K562 (cell line): ENCODE measurements around the gene YPEL5. TPM values are rescaled to one million over a fixed set of nuclear protein-coding genes. Genes with fewer than 3 reads are reported as not detected.

Source experiments
- ARID4B ChIP-seq: sonication (generic); formaldehyde crosslinking; IDR thresholded peaks from 2 replicates; pipeline ENCODE4 v1.8.0; 2022; ENCODE audit warnings: mild to moderate bottlenecking, missing genetic modification reagents
- CBX1 ChIP-seq: sonication (generic); IDR thresholded peaks from 2 replicates; pipeline ENCODE4 v1.6.1; 2016; ENCODE audit warnings: antibody characterized with exemption, low read depth, mild to moderate bottlenecking
- EZH2 ChIP-seq: IDR thresholded peaks from 2 replicates; pipeline ENCODE4 v1.6.1; 2012; ENCODE audit warnings: low read depth, mild to moderate bottlenecking, inconsistent platforms, low read length, borderline replicate concordance
- GATAD2A ChIP-seq: fragments of 450-650 bp; IDR thresholded peaks from 2 replicates; pipeline ENCODE4 v1.6.1; 2017
- KDM1A ChIP-seq, 2 experiments: fragments of 450-650 bp; IDR thresholded peaks; 2 replicates each; pipeline ENCODE4 v1.6.1; 2016; ENCODE audit warnings: mild to moderate bottlenecking in 2 of 2
- L3MBTL2 ChIP-seq: fragments of 450-650 bp; IDR thresholded peaks from 2 replicates; pipeline ENCODE4 v1.6.1; 2016; ENCODE audit warnings: mild to moderate bottlenecking, moderate library complexity
- MAFK ChIP-seq: IDR thresholded peaks from 2 replicates; pipeline ENCODE4 v1.6.1; 2011; ENCODE audit warnings: low read length, improper control_type of control experiment
- ZKSCAN1 ChIP-seq: fragments of 150-350 bp; IDR thresholded peaks from 2 replicates; pipeline ENCODE4 v1.6.1; 2016; ENCODE audit warnings: low read depth, low read length
- ZNF79 ChIP-seq: fragments of 250-450 bp; sonication (Bioruptor Pico); IDR thresholded peaks from 2 replicates; pipeline ENCODE4 v1.4.0; 2020; ENCODE audit warnings: low read depth, mild to moderate bottlenecking, moderate library complexity
- polyA plus RNA-seq, 8 experiments: library from polyadenylated mRNA; depleted of rRNA in 4 of 8; stranded (reverse) in 5 of 8; unstranded in 3 of 8; fragments of >200 nt; fragmentation: Nextera tagmentation in 2 of 8; fragmentation: Illumina TruSeq in 1 of 8; extraction: Ambion mirVana in 2 of 8; extraction: Trizol in 1 of 8; gene quantifications; 2 replicates each; pipeline versions ENCODE4 v1.2.1 to v1.2.3, GENCODE V29; 2011 to 2014; ENCODE audit warnings: inconsistent platforms in 1 of 8, missing spikeins in 1 of 8
- total RNA-seq, 7 experiments: library from RNA; depleted of rRNA in 6 of 7; stranded (reverse); fragments of >200 nt in 6 of 7; fragmentation: Illumina TruSeq in 2 of 7; extraction: Trizol in 2 of 7; gene quantifications; 2 replicates each; pipeline versions ENCODE4 v1.2.1 to v1.2.3, GENCODE V29; 2011 to 2021; ENCODE audit warnings: low replicate concordance in 1 of 7
- TF ChIP-seq, protein P1 (sequence below): fragments of 450-650 bp; IDR thresholded peaks from 2 replicates; pipeline ENCODE4 v1.6.1; 2016; ENCODE audit warnings: low read depth
- TF ChIP-seq, protein P2 (sequence below): IDR thresholded peaks from 2 replicates; pipeline ENCODE4 v1.6.1; 2014; ENCODE audit warnings: antibody characterized with exemption

The YPEL5 gene
- total and polyA plus RNA-seq, 9 of the 15 experiments (the other 6 are each of a cell fraction or from before 2014, with no cell fraction given) = 5.4 to 34.4 (median 12.3) TPM

DNA sequence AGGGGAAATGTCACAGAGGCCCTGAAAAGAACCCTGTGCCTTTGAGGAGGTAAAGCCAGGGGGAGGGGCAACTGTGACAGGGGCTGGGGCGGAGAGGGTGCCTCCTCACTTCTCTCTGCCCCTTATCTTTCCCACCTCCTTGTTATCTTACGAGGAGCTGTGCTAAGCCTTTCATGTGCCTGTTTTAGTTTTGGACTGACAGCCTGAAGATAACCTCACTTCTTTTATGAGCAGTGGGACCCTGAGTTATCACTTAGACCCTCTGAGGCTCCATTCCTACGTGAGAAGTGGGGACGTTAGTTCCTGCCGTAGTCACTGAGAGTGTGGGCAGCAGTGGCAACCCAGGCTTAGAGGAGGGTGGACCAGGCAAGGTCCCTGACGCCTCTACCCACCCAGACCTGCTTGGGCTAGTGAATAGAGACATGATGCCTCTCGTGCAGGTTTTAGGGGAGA, 45.0 kb downstream of the YPEL5 start (continued):
- TF ChIP-seq, protein P1, sequence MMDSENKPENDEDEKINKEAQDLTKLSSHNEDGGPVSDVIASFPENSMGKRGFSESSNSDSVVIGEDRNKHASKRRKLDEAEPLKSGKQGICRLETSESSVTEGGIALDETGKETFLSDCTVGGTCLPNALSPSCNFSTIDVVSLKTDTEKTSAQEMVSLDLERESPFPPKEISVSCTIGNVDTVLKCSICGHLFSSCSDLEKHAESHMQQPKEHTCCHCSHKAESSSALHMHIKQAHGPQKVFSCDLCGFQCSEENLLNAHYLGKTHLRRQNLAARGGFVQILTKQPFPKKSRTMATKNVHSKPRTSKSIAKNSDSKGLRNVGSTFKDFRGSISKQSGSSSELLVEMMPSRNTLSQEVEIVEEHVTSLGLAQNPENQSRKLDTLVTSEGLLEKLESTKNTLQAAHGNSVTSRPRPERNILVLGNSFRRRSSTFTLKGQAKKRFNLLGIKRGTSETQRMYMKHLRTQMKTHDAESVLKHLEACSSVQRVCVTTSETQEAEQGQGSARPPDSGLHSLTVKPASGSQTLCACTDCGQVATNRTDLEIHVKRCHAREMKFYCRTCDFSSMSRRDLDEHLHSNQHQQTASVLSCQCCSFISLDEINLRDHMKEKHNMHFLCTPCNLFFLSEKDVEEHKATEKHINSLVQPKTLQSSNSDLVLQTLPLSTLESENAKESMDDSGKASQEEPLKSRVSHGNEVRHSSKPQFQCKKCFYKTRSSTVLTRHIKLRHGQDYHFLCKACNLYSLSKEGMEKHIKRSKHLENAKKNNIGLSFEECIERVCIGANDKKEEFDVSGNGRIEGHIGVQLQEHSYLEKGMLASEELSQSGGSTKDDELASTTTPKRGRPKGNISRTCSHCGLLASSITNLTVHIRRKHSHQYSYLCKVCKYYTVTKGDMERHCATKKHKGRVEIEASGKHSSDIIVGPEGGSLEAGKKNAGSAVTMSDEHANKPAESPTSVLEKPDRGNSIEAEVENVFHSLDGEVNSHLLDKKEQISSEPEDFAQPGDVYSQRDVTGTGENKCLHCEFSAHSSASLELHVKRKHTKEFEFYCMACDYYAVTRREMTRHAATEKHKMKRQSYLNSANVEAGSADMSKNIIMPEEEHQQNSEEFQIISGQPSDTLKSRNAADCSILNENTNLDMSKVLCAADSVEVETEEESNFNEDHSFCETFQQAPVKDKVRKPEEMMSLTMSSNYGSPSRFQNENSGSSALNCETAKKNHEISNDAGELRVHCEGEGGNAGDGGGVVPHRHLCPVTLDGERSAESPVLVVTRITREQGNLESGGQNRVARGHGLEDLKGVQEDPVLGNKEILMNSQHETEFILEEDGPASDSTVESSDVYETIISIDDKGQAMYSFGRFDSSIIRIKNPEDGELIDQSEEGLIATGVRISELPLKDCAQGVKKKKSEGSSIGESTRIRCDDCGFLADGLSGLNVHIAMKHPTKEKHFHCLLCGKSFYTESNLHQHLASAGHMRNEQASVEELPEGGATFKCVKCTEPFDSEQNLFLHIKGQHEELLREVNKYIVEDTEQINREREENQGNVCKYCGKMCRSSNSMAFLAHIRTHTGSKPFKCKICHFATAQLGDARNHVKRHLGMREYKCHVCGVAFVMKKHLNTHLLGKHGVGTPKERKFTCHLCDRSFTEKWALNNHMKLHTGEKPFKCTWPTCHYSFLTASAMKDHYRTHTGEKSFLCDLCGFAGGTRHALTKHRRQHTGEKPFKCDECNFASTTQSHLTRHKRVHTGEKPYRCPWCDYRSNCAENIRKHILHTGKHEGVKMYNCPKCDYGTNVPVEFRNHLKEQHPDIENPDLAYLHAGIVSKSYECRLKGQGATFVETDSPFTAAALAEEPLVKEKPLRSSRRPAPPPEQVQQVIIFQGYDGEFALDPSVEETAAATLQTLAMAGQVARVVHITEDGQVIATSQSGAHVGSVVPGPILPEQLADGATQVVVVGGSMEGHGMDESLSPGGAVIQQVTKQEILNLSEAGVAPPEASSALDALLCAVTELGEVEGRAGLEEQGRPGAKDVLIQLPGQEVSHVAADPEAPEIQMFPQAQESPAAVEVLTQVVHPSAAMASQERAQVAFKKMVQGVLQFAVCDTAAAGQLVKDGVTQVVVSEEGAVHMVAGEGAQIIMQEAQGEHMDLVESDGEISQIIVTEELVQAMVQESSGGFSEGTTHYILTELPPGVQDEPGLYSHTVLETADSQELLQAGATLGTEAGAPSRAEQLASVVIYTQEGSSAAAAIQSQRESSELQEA = no peak
- no peak for TF ChIP-seq EZH2
- no peak for TF ChIP-seq MAFK
- TF ChIP-seq L3MBTL2 = peak; percentile 54; the same call in 1 of the 2 replicates
- TF ChIP-seq, protein P2, sequence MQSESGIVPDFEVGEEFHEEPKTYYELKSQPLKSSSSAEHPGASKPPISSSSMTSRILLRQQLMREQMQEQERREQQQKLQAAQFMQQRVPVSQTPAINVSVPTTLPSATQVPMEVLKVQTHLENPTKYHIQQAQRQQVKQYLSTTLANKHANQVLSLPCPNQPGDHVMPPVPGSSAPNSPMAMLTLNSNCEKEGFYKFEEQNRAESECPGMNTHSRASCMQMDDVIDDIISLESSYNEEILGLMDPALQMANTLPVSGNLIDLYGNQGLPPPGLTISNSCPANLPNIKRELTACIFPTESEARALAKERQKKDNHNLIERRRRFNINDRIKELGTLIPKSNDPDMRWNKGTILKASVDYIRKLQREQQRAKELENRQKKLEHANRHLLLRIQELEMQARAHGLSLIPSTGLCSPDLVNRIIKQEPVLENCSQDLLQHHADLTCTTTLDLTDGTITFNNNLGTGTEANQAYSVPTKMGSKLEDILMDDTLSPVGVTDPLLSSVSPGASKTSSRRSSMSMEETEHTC = 0 out of 2 replicates have a peak, but pooled peaks have one; percentile 51
- TF ChIP-seq KDM1A (IDR thresholded peaks at IDR 0.05) = peak; percentile 70 to 74
- TF ChIP-seq CBX1 = no peak
- 0 out of 2 replicates have a peak, but pooled peaks have one; percentile 35 for TF ChIP-seq ZKSCAN1
- peak; percentile 97 for TF ChIP-seq GATAD2A
- no peak for TF ChIP-seq ZNF79 (CRISPR knock-in tag)
- TF ChIP-seq ARID4B (CRISPR knock-in tag) = no peak
